GM18858 (cell line): ENCODE data around the gene FAM20C.

Experiments
- ATAC-seq: cut with Tn5 transposase; IDR thresholded peaks from one replicate; pipeline ENCODE4 v1.9.1; 2021; ENCODE audit not compliant: unreplicated experiment

The FAM20C gene

GRCh38 chr7:208130-208673, 15.8 kb downstream of the FAM20C start:
- no peak for ATAC-seq

GRCh38 chr7:208816-209215, 16.4 kb downstream of the FAM20C start:
- ATAC-seq, result no peak

GRCh38 chr7:209416-209815, 17.0 kb downstream of the FAM20C start:
- ATAC-seq, result no peak

GRCh38 chr7:209906-210305, 17.5 kb downstream of the FAM20C start:
- ATAC-seq, result no peak

GRCh38 chr7:210401-210925, 18.1 kb downstream of the FAM20C start:
- ATAC-seq, result no peak

- ATAC-seq, result no peak
Measured at GRCh38 chr7:211033-211714, 18.8 kb downstream of the FAM20C start.

GRCh38 chr7:211715-212058, 19.3 kb downstream of the FAM20C start:
- no peak for ATAC-seq

- no peak for ATAC-seq
Measured at GRCh38 chr7:212754-213153, 20.4 kb downstream of the FAM20C start.

GRCh38 chr7:213324-213993, 21.1 kb downstream of the FAM20C start:
- no peak for ATAC-seq

GRCh38 chr7:214410-215212, 22.2 kb downstream of the FAM20C start:
- ATAC-seq, result no peak

- no peak for ATAC-seq
Measured at GRCh38 chr7:216360-217300, 24.3 kb downstream of the FAM20C start.

GRCh38 chr7:217781-218180, 25.4 kb downstream of the FAM20C start:
- ATAC-seq, result no peak

- ATAC-seq, result no peak
Measured at GRCh38 chr7:218316-218715, 25.9 kb downstream of the FAM20C start.

- ATAC-seq, result no peak
Measured at GRCh38 chr7:218896-219580, 26.7 kb downstream of the FAM20C start.

- ATAC-seq, result no peak
Measured at GRCh38 chr7:219581-220150, 27.3 kb downstream of the FAM20C start.

GRCh38 chr7:220151-220841, 27.9 kb downstream of the FAM20C start:
- no peak for ATAC-seq

- ATAC-seq, result no peak
Measured at GRCh38 chr7:221978-222715, 29.8 kb downstream of the FAM20C start.

GRCh38 chr7:222716-223041, 30.3 kb downstream of the FAM20C start:
- ATAC-seq, result no peak
